ENCODE data around the gene BARD1. TPM values are rescaled to one million over a fixed set of nuclear protein-coding genes. Genes with fewer than 3 reads are reported as not detected.

Gene BARD1
- total RNA-seq, 2 experiments from 2014 or later: 4.4 to 5.2 TPM

GRCh38 chr2:214765180-214765579, 44.3 kb downstream of the BARD1 start:
- Histone ChIP-seq H3K9me3 (ENCODE audit: control insufficient read depth in 1 of 2, insufficient read depth in 1 of 2, low read length in 2 of 2) (no peaks in the 10 kb centered on the region), H3K36me3 (ENCODE audit: insufficient read depth, low read length) (peaks cover 13% of the 10 kb centered on the region), H3K4me1 (ENCODE audit: insufficient read depth, low read length) (no peaks in the 10 kb centered on the region), H3K4me3 (ENCODE audit: low read length) (no peak overlapping the region), H3K27me3 (ENCODE audit: control insufficient read depth in 1 of 2, insufficient read depth in 2 of 2, low read length in 2 of 2) (no peaks in the 10 kb centered on the region), H3K27ac (ENCODE audit: low read depth in 1 of 2, low read length in 2 of 2) (no peak overlapping the region)
- ATAC-seq (ENCODE audit: poor library complexity) (no peak), DNase-seq (no peak)
- intact Hi-C loops (cut with DNase I, micrococcal nuclease): no loop called here
- H3K4me1 Mint-ChIP-seq (ENCODE audit: low read depth): no peaks in the 10 kb centered on the region
- TF ChIP-seq, protein P1, sequence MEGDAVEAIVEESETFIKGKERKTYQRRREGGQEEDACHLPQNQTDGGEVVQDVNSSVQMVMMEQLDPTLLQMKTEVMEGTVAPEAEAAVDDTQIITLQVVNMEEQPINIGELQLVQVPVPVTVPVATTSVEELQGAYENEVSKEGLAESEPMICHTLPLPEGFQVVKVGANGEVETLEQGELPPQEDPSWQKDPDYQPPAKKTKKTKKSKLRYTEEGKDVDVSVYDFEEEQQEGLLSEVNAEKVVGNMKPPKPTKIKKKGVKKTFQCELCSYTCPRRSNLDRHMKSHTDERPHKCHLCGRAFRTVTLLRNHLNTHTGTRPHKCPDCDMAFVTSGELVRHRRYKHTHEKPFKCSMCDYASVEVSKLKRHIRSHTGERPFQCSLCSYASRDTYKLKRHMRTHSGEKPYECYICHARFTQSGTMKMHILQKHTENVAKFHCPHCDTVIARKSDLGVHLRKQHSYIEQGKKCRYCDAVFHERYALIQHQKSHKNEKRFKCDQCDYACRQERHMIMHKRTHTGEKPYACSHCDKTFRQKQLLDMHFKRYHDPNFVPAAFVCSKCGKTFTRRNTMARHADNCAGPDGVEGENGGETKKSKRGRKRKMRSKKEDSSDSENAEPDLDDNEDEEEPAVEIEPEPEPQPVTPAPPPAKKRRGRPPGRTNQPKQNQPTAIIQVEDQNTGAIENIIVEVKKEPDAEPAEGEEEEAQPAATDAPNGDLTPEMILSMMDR (IDR thresholded peaks at IDR 0.05): no peak
- H3K27me3 Mint-ChIP-seq: no peaks in the 10 kb centered on the region
- peaks cover 49% of the 10 kb centered on the region for H3K36me3 Mint-ChIP-seq (ENCODE audit: low read depth)
- ChIA-PET CTCF (no interaction called here), POLR2A (no interaction called here)
- H3K4me3 Mint-ChIP-seq: no peak overlapping the region
- H3K9me3 Mint-ChIP-seq: no peaks in the 10 kb centered on the region
- no peak overlapping the region for H3K27ac Mint-ChIP-seq

DNA sequence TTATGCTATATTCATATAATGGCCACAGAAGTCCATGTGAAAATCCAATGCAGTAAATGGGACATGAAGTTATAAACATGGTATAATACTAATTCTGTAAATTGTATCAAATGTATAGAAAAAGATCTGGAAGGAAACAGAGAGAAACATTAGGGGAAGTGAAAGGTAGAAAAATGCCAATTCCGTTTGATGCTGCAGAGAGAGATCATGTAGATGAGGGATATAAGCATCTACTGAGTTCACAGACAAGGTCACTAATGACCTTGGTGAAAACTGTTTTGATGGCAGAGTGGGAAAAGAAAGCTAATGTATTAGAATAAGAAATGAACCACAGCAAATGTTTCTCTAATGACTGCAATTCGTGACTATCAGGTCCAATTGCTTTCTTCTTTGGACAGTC, 56.0 kb downstream of the BARD1 start:
- H3K27ac Mint-ChIP-seq: no peak overlapping the region
- ATAC-seq (ENCODE audit: poor library complexity): no peak

GRCh38 chr2:214750529-214750928, 59.0 kb downstream of the BARD1 start:
- Mint-ChIP-seq H3K9me3 (no peaks in the 10 kb centered on the region), H3K4me3 (no peak overlapping the region), H3K36me3 (ENCODE audit: low read depth) (peaks cover 49% of the 10 kb centered on the region), H3K27ac (no peak overlapping the region), H3K4me1 (ENCODE audit: low read depth) (no peaks in the 10 kb centered on the region), H3K27me3 (no peaks in the 10 kb centered on the region)
- ChIA-PET POLR2A (no interaction called here), CTCF (no interaction called here)
- Histone ChIP-seq H3K27me3 (ENCODE audit: control insufficient read depth in 1 of 2, insufficient read depth in 2 of 2, low read length in 2 of 2) (no peaks in the 10 kb centered on the region), H3K36me3 (ENCODE audit: insufficient read depth, low read length) (peaks cover 22% of the 10 kb centered on the region), H3K27ac (ENCODE audit: low read depth in 1 of 2, low read length in 2 of 2) (no peak overlapping the region), H3K4me3 (ENCODE audit: low read length) (no peak overlapping the region), H3K4me1 (ENCODE audit: insufficient read depth, low read length) (no peaks in the 10 kb centered on the region), H3K9me3 (ENCODE audit: control insufficient read depth in 1 of 2, insufficient read depth in 1 of 2, low read length in 2 of 2) (no peaks in the 10 kb centered on the region)
- no peak for DNase-seq
- TF ChIP-seq, protein P1 (IDR thresholded peaks at IDR 0.05): no peak
- no peak for ATAC-seq (ENCODE audit: poor library complexity)
- intact Hi-C loops (cut with DNase I, micrococcal nuclease): no loop called here

More for the DNA sequence above, 56.0 kb downstream of the BARD1 start:
- ChIA-PET POLR2A (no interaction called here), CTCF (no interaction called here)
- Histone ChIP-seq H3K36me3 (ENCODE audit: insufficient read depth, low read length) (peaks cover 22% of the 10 kb centered on the region), H3K4me1 (ENCODE audit: insufficient read depth, low read length) (no peaks in the 10 kb centered on the region), H3K4me3 (ENCODE audit: low read length) (no peak overlapping the region), H3K27ac (ENCODE audit: low read depth in 1 of 2, low read length in 2 of 2) (no peak overlapping the region), H3K27me3 (ENCODE audit: control insufficient read depth in 1 of 2, insufficient read depth in 2 of 2, low read length in 2 of 2) (no peaks in the 10 kb centered on the region), H3K9me3 (ENCODE audit: control insufficient read depth in 1 of 2, insufficient read depth in 1 of 2, low read length in 2 of 2) (no peaks in the 10 kb centered on the region)
- H3K9me3 Mint-ChIP-seq: no peaks in the 10 kb centered on the region
- no peak overlapping the region for H3K4me3 Mint-ChIP-seq
- no peak for DNase-seq
- intact Hi-C loops (cut with DNase I, micrococcal nuclease): no loop called here
- peaks cover 64% of the 10 kb centered on the region for H3K36me3 Mint-ChIP-seq (ENCODE audit: low read depth)
- no peaks in the 10 kb centered on the region for H3K27me3 Mint-ChIP-seq
- TF ChIP-seq, protein P1 (IDR thresholded peaks at IDR 0.05): no peak
- no peaks in the 10 kb centered on the region for H3K4me1 Mint-ChIP-seq (ENCODE audit: low read depth)

All from CD4-positive, alpha-beta T cell (primary cell).